Spleen (tissue), 7 donors: ENCODE measurements around the gene NRARP.
A peak's percentile ranks its signal among the peaks of the same experiment; 100 is the strongest.

Experiments used
- CTCF ChIP-seq, 11 experiments: fragments of 200-600 bp in 7 of 11; fragments of 450-650 bp in 4 of 11; sonication (generic) in 4 of 11; IDR thresholded peaks in 8 of 11; conservative IDR thresholded peaks in 3 of 11; 1 replicate in 7 of 11; 2 replicates in 4 of 11; pipeline versions ENCODE4 v1.4.0 to v1.8.0; 2016 to 2021; ENCODE audit warnings: antibody characterized with exemption in 11 of 11, inconsistent platforms in 4 of 11, mild to moderate bottlenecking in 1 of 11
- POLR2A ChIP-seq, 3 donors: fragments of 450-650 bp; IDR thresholded peaks; one replicate each; pipeline ENCODE4 v1.5.1; 2017; ENCODE audit warnings: antibody characterized with exemption in 3 of 3, mild to moderate bottlenecking in 1 of 3
- donor health status: DM: no; HTN: no; CAD: no; lungs with moderate emphysema.
- donor health status: DM: no; HTN: no; CAD: no.
- donor health status: DM: no; HTN: no; CAD: no.

- TF ChIP-seq POLR2A (IDR thresholded peaks at IDR 0.05) = peak in 1 of 3 donors; percentile 59
- TF ChIP-seq CTCF (IDR thresholded peaks at IDR 0.05 in 8 of 11, conservative IDR thresholded peaks at IDR 0.05 in 3 of 11) = peak in 3 of 11 experiments; percentile 29 to 42 (median 30)
Measured at GRCh38 chr9:137254624-137255447, 47.2 kb downstream of the NRARP start, which contains the start of gene NELFB.
